ENCODE results near the gene PPP2R2C. TPM values are rescaled to one million over a fixed set of nuclear protein-coding genes. Genes with fewer than 3 reads are reported as not detected.
A peak's percentile ranks its signal among the peaks of the same experiment; 100 is the strongest.

Gene PPP2R2C
- total and polyA plus RNA-seq, 2 experiments from 2014 or later = 1.3 to 9.2 TPM

GRCh38 chr4:6292376-6293096 lies 179.9 kb downstream of the PPP2R2C start:
- H3K9me3 Mint-ChIP-seq = no peaks in the 10 kb centered on the region
- H3K27me3 Mint-ChIP-seq (ENCODE audit: insufficient read depth, low read depth, poor library complexity) = peaks cover 4% of the 10 kb centered on the region
- Histone ChIP-seq H3K79me2 (replicated peaks; ENCODE audit: insufficient read depth) (no peaks in the 10 kb centered on the region), H3K4me3 (no peak overlapping the region), H3K4me1 (ENCODE audit: insufficient read depth) (no peaks in the 10 kb centered on the region), H3K27ac (ENCODE audit: low read depth) (no peak overlapping the region), H3K4me2 (no peak overlapping the region), H3F3A (replicated peaks; ENCODE audit: low read depth) (no peaks in the 10 kb centered on the region), H3K36me3 (ENCODE audit: insufficient read depth) (0 out of 2 replicates have a peak, but pooled peaks cover 5% of the 10 kb centered on the region), H4K20me1 (replicated peaks; ENCODE audit: insufficient read depth) (no peaks in the 10 kb centered on the region; the same call in 1 of the 2 replicates), H3K27me3 (ENCODE audit: insufficient read depth) (no peaks in the 10 kb centered on the region), H3K9me2 (ENCODE audit: insufficient read depth) (no peaks in the 10 kb centered on the region), H2AFZ (no peak overlapping the region)
- DNase-seq (ENCODE audit: low spot score) (no peak), ATAC-seq (no peak)
- peaks cover 25% of the 10 kb centered on the region for H3K36me3 Mint-ChIP-seq (ENCODE audit: low read depth)
- H3K4me3 Mint-ChIP-seq = no peak overlapping the region
- TF ChIP-seq EZH2phosphoT487 (IDR thresholded peaks at IDR 0.05; ENCODE audit: unreplicated experiment) (no peak), POLR2AphosphoS5 (IDR thresholded peaks at IDR 0.05; ENCODE audit: low read depth) (no peak), NANOG (IDR thresholded peaks at IDR 0.05; ENCODE audit: borderline replicate concordance) (no peak), JUNB (IDR thresholded peaks at IDR 0.05; ENCODE audit: unreplicated experiment) (no peak), ZNF462 (CRISPR knock-in tag; IDR thresholded peaks at IDR 0.05) (no peak), STAT1 (IDR thresholded peaks at IDR 0.05; ENCODE audit: unreplicated experiment) (no peak), ZNF331 (CRISPR knock-in tag; IDR thresholded peaks at IDR 0.05; ENCODE audit: low read depth) (no peak), REST (IDR thresholded peaks at IDR 0.05; ENCODE audit: unreplicated experiment) (no peak), ZNF114 (CRISPR knock-in tag; IDR thresholded peaks at IDR 0.05) (no peak)
- no peaks in the 10 kb centered on the region for H3K4me1 Mint-ChIP-seq
- peak overlapping the region; percentile 59; the same call in 1 of the 2 replicates for H3K27ac Mint-ChIP-seq

Measured in GM23338 (cell line).